Erythroblast (primary cell): Measurements from ENCODE around the gene RALBP1.

ENCODE experiments used
- GATA1 ChIP-seq: IDR thresholded peaks from 2 replicates; pipeline ENCODE4 v1.6.1; 2011; ENCODE audit warnings: low read depth, mild to moderate bottlenecking, control low read depth, low read length, moderate library complexity
- POLR2A ChIP-seq: IDR thresholded peaks from 2 replicates; pipeline ENCODE4 v1.6.1; 2011; ENCODE audit warnings: mild to moderate bottlenecking, low read length

DNA sequence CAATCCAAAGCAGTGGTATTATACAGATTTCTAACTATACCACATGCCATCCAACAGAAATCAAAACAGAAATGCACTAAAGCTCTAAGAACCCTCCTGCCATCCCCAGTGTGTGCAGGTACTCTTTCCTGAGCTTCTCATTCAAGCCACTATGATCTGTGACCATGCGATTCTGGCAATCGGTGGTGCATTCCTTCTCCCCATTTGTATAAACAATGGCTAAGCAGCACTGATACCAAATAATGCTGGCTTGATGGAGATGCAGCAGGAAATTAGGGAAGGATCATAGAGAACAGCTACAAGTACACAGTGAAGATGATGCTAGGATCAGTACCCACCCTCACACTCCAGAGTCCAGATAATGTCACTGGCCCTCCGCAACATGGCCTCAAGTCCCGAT, 87.3 kb downstream of the RALBP1 start:
- TF ChIP-seq POLR2A (no peak), GATA1 (no peak)
